Eye (tissue), 1 donor: Measurements from ENCODE around the gene IRF8.

Source experiments
- DNase-seq: peaks from one replicate; pipeline ENCODE4 v3.0.0-alpha.2; 2015

The IRF8 gene

DNA sequence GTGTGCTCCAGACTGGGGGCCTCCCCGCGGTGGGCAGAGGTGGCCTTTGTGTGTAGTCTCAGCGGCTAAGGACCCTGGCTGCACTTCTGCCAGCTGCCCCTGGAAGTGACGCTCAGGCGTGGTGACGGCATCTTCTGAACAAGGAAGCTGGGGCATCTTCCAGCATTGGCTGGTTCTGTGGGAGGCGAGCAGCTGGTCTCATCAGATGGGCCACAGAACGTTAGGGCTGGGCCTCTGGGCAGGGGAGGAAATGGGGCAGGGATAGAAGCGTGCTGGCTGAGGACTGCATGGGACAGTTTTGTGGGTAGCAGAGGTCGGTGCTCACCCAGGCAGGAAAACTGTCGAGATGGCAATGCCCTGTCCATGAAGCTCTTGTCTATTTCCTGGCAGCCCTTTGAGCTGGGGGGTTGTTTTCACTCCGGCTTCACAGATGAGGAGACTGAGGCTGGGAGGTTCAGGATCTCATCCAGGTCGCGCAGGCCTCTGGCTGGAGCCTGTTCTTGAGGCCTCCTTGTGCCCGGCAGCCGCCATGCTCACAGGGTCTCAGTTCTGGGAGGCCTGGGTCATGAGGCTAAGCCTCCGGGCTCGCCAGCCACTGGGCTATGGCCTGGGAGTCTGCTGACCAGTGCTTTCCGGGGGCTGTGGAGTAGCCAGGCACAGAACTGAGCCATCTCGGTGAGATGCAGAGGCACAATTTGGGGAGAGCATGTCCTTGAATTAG is 16.3 kb downstream of the IRF8 start:
- no peak for DNase-seq

DNA sequence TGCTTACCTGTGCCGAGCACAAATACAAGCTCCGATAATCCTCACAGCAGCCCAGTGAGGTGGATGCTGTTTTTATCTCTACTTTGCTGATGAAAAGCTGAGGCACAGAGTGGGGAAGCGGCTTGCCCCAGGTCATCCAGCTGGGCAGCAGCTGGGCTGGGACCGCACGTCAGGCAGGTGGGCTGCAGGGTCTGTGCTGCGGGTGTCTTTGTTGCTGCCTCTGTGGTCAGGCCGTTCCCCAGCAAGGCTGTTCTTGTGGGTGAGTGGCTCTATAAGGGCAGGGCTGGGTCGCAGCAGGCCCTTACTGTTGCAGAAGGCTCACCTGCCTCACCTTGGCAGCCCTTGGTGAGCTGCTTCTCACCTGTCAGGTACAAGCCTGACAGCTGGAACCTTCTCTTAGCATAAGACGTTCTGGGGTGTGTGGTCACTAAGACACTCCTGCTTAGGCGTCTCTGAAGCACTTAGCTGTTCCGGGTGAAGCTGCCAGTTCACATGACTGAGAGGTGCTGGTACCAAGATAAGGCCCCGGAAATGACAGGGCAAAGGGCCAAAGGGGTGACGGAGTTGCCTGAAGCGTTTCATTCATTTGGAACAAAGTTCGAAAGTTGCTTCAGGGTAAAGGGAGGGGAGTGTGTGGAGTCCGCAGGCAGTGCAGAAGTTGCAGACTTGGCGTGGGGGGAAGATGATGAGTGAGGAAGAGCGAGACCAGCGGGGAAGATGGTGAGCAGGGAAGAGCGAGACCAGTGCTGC is 17.4 kb downstream of the IRF8 start:
- no peak for DNase-seq

DNA sequence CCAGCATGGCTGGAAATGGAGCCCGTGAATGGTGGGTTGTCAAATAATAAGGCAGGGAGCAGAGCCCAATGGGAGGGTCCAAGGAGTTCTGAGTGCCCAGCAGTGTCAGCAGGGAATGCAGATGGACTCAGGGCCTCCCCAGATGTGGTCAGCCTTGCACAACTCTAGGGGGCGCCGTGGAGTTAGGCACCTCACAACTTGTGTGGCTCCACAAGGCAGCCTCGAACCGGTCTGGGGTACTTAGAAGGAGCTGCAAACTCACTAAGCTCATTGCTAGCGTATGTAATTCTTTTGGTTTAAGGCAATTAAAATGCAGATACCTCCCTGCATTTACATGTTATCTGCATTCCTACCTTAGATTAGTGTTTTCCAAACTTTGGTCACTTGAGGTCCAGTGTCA is 18.1 kb downstream of the IRF8 start:
- DNase-seq, result no peak

DNA sequence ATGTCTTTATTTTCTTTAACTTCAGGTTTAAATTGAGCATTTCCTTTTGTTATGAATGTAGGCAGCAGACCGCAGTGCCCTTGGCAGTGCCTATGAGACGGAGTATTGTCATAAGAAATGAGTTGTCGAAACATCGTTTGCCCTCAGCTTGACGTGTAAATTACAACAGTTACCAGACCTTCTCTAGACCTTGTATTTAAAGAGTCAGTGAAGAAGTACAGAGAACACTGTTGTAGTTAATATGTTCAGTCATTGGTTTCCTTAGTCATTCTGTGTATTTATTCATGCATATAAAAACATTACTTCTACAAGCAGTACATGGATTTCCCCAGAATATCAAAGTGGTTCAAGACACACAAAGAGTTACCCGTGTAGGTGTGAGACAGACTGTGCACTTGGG is 19.0 kb downstream of the IRF8 start:
- no peak for DNase-seq

DNA sequence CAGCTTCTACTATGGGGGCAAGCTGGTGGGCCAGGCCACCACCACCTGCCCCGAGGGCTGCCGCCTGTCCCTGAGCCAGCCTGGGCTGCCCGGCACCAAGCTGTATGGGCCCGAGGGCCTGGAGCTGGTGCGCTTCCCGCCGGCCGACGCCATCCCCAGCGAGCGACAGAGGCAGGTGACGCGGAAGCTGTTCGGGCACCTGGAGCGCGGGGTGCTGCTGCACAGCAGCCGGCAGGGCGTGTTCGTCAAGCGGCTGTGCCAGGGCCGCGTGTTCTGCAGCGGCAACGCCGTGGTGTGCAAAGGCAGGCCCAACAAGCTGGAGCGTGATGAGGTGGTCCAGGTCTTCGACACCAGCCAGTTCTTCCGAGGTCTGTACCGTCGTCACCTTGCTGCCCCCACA is 19.5 kb downstream of the IRF8 start:
- DNase-seq, result no peak

DNA sequence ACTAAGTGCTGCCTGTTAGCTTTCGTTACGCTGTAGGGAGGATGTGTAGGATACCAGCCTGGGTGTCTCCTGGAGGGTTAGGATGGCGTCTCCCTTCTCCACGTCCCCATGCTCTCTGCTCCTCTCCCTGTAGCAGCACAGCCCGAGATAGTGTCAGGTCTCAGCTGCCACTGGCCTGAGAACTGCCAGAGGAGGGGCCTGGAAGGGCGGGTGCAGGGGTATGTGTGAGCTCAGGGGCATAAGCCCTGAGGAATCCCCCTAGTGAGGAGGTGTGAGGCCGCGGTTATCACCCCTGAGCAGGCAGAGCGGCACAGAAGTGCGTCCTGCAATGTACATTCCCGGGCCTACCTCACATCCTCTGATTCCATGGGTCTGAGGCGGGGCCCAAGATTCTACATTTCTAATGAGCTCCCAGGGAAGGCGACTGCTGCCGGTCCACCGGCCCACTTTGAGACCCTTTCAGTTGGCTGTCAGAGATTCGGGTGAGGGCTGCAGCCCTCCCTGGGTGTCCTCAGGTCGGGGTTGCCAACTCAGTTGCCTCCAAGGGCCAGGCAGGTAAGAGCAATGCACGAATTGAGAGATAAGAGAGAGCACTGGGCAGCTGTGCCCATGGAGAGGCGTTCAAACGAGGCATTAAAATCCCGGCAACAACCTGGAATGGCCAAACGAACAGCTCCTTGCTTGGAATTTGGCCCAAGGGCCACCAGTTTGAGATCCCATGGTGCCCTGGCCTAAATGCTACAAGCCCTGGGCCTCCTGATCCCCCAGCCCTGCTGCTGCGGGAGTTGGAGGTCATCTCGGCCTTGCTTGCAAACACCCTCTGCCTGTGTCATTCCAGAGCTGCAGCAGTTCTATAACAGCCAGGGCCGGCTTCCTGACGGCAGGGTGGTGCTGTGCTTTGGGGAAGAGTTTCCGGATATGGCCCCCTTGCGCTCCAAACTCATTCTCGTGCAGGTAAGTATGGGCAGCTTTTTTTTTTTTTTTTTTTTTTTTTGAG is 20.6 kb downstream of the IRF8 start:
- DNase-seq, result no peak

DNA sequence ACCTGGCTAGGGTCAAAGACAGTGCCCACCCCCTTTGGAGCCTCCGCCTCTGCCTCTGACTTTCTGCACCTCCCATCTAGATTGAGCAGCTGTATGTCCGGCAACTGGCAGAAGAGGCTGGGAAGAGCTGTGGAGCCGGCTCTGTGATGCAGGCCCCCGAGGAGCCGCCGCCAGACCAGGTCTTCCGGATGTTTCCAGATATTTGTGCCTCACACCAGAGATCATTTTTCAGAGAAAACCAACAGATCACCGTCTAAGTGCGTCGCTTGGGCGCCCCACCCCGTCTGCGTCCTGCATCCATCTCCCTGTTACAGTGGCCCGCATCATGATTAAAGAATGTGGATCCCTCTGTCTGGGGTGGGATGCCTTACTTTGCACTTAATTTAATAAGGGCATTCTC is 22.1 kb downstream of the IRF8 start:
- no peak for DNase-seq

DNA sequence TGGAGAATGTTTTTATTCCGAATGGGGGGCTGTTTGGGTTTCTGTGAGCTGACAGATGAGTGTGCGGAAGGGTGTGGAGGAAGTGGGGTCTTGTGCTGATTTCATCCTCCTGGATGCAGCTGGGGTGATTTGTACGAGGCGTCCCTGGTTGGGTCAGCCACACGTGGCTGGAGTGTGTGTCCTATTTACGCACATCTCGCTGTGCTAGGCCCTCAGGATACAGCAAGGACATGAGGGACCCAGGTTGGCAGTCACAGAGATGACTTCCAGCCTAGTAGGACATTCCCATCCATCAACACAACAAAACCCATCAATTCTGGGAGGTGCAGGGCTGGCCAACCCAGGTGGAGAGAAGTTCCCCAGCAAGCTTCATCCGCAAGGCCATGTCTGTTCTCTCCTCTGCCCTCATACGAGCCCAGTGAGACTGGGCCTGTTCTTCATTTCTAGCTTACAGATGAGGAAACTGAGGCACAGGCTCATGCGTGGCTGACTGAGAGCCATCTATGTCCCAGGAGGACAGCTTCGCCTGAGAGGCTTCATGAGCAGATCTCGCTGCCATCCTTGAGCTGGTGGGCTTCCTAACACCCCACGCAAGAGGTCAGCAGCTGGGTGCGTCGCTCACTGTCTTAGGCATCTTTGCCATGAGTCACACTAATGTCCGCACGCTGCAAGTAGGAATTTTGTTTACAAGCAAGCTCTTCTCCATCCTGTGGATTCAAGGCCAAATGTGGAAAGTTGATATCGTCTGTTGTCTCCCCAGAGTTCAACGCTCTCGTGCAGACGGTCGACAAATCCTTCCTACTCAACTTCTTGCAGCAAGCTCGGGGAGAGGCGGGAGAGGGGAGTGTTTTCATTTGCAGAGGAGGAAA is 24.4 kb downstream of the IRF8 start:
- no peak for DNase-seq

DNA sequence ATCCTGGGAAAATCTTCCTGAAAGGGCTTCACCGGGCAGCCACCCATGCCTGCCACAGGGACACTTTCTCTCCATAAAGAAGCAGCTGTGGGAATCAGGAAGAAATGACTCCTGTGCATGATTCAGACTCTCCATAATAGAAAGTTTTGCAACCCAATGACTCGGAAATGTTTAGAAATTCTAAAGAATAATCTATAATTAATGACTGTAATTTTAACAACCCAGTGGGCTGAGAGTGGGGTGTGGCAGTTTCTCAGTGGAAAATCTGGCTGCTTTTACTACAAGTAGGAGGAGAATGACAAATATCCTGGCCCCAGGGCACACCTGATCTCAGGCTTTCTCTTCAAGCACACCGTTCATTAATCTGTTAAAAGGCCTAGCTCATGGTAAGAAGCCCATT is 25.7 kb downstream of the IRF8 start:
- no peak for DNase-seq

DNA sequence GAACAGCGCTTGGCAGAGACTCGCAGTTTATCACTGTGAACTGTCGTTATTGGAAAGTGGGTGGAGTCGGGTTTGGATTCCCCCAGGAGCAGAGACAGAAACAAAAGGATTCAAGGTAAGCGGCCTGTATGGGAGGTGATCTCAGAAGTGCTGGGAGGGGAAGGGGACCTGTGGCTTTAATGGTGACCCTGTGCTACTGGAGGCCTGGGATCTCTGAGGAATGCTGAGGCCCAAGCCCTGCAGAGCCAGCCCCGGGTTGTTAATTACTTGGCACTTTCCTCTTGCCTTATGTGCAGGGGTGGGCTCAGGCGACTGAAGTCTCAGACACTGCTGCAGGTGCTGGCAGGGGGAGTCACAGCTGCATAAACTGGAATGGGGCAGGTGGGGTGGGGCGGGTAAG is 27.4 kb downstream of the IRF8 start:
- DNase-seq, result no peak

DNA sequence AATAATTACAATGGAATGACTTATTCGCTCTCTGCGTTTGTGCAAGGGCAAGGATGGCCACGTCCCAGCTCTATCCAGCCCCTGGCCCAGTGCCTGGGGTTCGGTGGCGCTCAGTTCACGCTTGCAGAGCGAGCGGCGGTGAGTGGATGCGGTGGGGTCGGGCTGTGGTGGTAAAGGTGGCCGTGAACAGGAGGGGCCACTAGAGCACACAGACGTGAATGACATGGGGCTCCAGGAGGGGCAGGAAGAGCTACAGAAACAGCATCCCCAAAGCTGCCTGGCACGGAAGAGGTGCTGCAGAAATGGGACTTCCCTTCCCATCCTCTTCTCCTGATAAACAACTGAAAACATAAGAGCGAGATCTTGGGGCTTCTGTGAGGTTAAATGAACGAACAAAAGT is 28.4 kb downstream of the IRF8 start:
- DNase-seq, result no peak

DNA sequence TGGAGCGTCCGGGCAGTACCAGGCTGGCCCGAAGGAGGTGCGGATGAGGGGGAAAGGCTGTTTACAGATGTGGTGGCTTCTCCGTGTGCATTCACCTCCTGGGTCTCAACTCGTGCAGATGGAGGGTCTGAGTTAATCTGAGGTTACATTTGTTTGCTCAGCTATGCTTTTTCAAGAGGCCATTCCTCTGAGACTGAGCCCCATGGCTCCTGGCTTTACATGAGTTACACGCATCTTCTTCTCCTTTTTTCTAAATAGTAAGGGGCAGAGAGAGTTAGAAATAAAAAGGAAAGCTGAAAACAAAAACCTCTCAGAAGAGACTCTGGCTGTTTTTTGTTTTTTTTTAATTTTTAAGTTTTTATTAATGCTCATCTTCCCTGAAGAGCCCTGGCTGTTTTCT is 29.0 kb downstream of the IRF8 start:
- no peak for DNase-seq

DNA sequence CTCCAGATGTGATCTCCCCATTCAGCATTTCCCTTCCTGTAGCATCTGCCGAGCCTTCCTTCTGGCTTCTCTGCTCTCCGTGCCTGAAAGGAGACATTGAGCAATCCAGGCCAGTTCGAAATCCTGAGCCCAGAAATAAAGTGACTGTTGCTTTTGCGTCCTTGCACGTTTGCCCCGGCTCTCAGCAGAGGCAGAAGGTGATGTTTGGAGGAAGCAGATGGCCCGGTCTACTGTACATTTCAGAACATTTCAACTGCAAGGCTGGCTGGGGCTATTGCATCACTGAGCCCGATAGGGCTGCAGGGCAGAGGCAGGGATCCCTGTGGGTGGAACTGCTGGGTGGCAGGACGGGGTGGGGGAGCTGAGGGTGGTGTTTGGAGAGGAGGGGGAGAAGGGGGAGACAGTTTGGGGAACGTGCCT is 29.4 kb downstream of the IRF8 start:
- DNase-seq, result peak; percentile 44

DNA sequence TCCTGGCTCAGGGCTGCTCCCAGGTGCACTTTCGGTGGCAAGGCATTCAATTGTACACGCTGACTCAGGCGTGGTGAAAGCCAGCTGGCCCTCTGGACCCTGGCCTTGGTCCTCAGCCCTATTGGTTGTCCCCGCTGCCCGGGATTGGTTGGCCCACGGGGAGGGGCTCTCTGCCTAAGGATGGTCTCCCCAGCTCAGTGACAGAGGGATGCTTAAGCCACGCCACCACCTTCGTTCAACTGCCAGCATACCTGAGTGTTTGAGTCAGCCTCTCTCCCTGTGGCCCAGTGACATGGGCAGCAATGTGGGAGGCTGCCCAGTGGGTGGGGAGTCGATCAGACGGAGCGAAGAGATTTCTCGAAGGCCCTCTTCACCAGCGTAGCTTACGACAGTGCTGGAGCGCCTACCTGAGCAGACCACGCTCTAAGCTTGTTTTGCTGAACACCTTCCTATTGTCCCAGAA is 30.3 kb downstream of the IRF8 start:
- DNase-seq, result no peak

DNA sequence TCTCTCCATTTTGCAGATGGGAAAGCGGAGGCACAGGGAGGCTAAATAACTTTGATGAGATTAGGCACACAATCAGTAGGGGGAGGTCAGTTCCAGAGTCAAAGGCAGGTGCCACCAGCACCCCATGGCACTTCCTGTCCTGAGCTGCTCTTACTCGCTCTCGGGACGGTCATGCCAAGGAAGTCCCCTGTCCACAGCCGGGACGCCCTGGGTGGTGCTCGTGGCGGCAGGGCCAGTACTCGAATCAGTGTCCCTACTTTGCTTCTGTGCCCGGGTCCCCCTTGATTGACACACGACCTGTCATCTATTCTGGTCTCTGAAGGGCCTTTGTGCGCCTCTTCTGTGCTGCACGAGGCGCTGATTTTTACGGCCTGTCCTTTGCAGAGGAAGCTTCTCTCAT is 31.3 kb downstream of the IRF8 start:
- no peak for DNase-seq

DNA sequence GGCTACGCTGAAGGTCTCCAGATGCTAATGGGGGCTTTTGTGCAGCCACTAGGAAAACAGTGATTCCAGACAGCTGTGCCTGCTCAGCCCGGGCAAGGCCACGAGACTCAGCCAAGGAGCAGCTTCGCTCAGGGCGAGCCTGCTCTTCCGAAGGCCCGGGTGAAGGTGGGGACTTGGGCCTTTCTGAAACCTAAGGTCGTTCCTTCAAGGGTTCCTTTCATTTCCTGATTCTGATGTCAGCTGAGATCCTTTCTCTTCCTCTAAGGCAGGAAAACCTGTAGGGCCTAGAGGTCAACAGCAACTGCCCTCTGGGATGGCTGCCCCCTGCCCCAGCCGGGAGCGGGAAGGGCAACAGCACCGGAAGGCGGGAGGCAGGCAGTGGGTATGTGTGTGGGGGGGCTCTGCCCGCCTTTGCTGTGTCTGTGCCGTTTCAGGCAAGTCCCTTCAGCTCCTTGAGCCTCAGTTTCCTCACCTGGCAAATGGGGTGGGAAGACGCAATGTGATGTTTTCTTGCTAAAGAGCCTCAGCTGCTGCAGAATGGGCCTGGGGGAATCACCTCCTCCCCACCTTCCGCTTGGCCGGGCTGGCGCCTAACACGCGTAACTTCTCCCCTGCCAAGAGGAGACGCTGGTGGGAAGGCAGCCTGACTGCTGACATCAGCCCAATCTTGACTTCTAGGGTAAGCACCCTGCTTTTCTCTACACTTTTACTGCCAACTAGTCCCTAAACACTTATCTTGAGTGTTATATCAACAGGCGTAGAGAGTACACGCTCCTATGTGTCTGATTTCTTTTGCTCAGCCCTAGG is 32.8 kb downstream of the IRF8 start:
- no peak for DNase-seq

DNA sequence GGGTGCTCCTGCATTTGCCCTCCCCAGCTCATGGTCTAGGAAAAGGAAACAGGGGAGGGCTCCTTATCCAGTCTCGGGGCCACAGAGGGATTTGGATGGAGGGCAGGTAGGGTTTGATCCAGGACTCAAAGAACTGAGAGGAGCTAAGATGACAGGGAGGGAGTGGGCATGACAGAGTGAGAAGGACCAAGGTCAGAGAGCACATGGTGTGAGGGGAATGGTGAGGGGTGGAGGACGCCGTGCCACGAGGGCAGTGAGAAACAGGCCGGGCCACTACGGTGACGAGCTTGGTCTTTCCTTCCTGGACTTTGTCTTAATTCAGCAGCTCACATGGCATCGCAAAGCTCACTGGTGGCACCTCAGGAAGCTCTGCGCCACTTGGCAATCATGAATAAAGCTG is 35.2 kb downstream of the IRF8 start:
- no peak for DNase-seq

DNA sequence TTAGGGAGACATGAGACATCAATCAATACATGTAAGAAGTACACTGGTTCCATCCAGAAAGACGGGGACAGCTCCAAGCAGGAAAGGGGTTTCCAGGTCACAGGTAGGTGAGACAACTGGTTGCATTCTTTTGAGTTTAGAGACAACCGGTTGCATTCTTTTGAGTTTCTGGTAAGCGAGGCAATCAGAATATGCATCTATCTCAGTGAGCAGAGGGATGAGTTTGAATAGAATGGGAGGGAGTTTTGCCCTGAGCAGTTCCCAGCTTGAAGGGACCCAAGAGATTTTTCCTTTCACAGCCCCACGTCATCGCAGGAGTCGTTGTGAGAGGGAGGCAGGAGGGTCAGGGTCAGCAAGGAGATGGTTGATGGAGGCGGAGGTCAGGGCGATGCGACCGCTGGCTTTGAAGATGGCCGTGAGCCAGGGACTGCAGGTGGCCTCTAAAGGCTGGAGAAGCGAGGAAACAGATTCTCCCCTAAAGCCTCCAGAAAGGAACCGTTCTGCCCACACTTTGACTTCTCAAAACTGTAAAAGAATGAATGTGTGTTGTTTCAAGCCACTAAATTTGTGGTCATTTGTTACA is 36.5 kb downstream of the IRF8 start:
- no peak for DNase-seq

DNA sequence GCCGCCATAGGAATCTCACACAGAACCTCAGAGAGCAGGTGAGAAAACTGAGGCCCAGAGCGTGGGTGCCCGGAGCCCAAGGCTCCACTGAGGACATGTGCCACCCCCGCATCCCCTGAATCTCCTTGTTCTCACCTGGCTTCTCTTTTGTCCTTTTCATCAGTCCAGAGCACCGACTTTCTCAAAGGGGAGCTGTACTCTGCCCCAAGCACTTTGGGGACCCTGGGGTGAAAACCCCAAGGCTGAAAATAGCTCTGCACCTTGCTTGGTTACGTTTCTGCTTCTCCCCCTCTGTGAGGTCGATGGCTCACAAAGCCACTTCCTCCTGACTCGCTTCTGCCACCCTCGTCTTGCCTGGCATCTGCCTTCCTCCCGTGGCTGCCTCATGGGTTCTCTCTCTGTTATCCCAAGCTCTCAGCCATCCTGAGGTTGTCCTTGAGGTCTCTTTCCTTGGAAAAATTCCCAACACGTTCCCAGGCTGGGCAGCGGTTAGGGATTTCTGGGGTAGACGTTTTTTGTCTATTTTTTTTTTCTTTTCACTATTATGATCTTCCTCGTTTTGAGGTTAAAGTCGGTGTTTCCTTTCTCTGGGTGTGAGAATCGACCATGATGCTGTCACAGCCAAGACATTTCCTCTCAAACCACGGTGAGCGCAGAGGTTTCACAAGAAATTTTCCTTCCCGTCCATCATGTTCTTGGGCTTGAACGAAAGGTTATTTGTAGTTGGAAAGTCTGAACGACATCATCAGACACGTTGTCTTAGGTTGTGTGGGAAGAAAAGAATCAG is 37.2 kb downstream of the IRF8 start:
- DNase-seq, result no peak

DNA sequence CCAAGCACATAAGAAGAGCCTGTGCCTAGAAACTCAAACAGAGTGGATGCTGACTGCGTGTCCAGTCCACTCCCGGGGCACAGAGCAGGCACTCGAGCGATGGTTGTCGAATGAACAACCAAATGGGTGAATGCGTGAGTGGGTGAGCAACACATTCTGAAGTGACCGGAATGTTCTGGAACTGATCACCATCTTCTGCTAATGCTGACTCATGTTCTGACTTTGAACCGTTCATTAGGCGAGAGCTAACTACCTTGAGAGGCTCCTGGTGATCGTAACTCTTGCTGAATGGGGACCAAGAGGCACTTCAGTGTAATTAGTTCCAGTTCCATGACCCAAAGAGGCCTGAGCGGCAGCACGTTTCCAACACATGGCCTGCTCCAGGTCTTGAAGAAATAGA is 37.9 kb downstream of the IRF8 start:
- no peak for DNase-seq
